SU-DHL-6 (cell line): Measurements from ENCODE around the gene OPA1.

Experiments
- EZH2phosphoT487 ChIP-seq: fragments of 200-600 bp; sonication (generic), shearing (Covaris generic); conservative IDR thresholded peaks from 2 replicates; pipeline ENCODE4 v1.6.1; 2018; ENCODE audit warnings: mild to moderate bottlenecking, antibody characterized with exemption, low read length, moderate library complexity, mixed read lengths
- TF ChIP-seq, protein P1 (sequence below): fragments of 200-600 bp; sonication (generic); IDR thresholded peaks from one replicate; pipeline ENCODE4 v1.5.1; 2017; ENCODE audit warnings: antibody characterized with exemption, mild to moderate bottlenecking, low read length, moderate library complexity; ENCODE audit not compliant: insufficient read depth, poor library complexity, severe bottlenecking

DNA sequence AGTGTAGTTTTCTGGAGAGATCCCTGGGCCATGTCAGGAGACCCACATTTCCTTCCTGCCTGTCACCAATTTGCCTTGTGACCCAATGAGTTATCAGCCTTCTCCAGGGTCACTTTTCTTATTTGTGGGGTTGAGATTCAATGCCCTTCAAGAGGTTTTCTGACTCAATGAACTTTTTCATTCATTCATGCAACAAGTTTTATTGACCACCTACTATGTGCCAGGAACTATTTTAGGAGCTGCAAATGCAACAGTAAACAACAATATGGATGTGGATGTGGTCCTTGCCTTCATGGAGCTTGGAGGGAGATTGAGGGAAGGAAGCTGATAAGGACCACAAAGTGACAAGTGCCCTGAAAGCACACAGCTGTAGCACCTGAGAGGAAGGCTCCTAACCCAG, 142.8 kb downstream of the OPA1 start:
- TF ChIP-seq, protein P1, sequence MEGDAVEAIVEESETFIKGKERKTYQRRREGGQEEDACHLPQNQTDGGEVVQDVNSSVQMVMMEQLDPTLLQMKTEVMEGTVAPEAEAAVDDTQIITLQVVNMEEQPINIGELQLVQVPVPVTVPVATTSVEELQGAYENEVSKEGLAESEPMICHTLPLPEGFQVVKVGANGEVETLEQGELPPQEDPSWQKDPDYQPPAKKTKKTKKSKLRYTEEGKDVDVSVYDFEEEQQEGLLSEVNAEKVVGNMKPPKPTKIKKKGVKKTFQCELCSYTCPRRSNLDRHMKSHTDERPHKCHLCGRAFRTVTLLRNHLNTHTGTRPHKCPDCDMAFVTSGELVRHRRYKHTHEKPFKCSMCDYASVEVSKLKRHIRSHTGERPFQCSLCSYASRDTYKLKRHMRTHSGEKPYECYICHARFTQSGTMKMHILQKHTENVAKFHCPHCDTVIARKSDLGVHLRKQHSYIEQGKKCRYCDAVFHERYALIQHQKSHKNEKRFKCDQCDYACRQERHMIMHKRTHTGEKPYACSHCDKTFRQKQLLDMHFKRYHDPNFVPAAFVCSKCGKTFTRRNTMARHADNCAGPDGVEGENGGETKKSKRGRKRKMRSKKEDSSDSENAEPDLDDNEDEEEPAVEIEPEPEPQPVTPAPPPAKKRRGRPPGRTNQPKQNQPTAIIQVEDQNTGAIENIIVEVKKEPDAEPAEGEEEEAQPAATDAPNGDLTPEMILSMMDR: no peak
- TF ChIP-seq EZH2phosphoT487: no peak
